Measurements from ENCODE around the gene COG8.
"Not testable (repeated sequence)": the region's sequence is repeated elsewhere in the genome, so short reads cannot be mapped to it uniquely, and the experiment has no call there.

COG8 gene

DNA sequence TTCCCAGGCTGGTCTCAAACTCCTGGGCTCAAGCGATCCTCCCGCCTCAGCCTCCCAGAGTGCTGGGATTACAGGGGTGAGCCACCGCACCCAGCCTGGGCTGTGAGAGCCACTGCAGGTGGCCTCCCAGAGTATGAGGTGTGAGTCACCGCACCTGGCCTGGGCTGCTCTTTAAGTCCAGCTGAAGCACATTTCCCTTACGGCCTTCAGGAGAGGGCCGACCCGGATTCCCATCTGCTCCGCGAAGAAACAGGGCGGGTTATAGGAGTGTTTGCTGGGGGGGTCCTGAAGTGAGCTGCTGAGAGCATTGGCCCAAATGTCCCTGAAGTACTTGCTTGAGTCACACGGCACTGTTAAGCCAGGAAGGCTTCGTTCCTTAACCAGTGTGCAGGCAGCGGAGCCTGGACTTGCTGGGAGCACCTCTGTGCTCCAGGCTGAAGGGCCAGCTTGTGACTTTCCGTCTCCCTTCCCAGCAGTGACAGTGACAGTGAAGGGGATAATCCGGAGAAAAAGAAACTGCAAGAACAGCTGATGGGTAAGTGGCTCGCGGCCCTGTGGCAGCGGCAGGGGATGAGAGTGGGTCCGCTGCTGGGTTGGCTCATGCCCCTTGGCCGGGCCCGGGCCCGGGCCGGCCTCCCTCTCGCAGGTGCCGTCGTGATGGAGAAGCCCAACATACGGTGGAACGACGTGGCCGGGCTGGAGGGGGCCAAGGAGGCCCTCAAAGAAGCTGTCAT lies 21.0 kb downstream of the COG8 start:
- no peak for DNase-seq

DNA sequence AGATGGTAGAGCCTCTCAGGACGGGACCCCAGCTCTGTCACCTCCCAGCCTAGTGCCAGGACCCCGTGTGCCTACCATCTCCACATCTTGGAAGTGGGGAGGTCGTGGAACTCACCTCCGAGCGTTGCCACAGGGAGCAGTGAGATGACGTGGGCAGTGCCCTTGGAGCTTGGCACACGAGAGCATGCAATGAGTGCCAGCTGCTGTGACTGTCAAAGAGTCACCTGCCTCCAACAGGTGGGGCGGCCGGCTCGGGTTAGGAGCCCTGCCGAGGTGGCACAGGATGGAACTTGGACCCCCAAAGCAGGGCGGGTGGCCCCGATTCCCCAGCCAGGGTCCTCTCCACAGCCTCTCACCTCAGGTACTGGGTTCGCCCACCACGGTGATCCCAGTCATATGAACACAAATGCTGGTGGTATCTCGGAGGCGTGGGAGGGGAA lies 22.7 kb downstream of the COG8 start:
- DNase-seq: no peak

DNA sequence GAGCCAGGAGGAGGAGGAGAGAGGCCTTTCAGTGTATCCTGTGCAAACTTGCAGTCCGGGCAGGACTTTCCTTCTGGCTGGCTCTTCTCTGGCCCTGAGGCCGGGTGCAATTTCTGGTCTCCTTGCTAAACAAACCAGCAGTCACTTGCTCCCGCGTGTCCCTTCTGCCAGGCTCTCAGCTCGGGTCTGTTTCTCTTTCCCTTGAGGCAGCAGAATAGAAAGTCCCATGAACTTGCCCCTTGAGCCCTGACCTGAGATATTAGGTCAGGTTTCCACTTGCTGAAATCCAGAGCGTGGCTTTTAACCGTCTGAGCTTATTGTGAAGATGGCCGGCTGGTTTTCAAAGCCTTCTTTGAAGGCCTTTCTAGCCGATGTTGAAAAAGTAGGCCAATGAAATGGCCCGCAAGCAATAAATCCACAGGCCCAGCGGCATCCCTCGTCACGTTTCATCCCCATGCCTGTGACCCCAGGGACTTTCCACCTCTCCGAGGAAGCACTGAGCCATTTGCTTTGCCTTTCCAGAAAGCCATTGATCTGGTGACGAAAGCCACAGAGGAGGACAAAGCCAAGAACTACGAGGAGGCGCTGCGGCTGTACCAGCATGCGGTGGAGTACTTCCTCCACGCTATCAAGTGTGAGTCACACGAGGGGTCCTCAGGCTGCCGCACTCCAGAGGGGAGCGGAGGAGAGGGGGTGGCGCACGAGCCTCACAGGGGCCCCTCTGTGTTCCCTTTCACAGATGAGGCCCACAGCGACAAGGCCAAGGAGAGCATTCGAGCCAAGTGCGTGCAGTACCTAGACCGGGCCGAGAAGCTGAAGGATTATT lies 23.7 kb downstream of the COG8 start:
- DNase-seq: no peak

DNA sequence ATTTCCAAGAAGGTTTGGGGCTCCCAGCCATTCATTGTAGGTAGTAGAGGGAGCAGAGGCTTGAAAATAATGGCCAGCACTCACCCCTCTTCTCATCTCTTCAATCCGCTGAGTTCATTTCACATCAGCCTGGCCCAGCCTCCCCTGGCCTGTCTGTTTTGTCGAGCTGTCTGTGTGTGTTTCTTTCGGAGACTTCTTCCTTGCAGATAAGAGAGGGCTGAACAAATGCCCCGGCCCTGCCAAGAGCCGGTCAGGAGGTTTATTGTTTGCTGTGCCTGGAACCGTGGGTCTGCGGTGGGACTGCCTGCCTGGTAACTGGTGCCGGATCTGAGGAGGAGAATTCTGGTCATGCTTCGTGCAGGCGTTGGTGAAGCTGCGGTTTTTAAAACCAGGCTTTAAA lies 24.8 kb downstream of the COG8 start:
- DNase-seq: no peak

DNA sequence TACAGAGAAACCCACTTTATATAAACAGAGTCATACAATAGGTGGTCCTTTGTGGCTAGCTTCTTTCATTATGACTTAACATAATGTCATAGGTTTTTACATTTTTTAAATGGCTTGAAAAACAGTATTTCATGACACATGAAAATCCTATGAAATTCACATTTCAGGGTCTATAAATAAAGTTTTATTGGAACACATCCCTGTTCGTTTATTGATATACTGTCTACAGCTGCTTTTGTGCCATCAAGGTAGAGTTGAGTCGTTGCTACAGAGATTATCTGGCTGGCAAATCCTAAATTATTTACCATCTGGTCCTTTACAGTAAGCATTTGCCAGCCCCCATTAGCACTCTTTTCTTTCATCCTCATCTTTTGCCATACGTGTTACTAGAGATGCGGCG lies 25.9 kb downstream of the COG8 start:
- DNase-seq: no peak

DNA sequence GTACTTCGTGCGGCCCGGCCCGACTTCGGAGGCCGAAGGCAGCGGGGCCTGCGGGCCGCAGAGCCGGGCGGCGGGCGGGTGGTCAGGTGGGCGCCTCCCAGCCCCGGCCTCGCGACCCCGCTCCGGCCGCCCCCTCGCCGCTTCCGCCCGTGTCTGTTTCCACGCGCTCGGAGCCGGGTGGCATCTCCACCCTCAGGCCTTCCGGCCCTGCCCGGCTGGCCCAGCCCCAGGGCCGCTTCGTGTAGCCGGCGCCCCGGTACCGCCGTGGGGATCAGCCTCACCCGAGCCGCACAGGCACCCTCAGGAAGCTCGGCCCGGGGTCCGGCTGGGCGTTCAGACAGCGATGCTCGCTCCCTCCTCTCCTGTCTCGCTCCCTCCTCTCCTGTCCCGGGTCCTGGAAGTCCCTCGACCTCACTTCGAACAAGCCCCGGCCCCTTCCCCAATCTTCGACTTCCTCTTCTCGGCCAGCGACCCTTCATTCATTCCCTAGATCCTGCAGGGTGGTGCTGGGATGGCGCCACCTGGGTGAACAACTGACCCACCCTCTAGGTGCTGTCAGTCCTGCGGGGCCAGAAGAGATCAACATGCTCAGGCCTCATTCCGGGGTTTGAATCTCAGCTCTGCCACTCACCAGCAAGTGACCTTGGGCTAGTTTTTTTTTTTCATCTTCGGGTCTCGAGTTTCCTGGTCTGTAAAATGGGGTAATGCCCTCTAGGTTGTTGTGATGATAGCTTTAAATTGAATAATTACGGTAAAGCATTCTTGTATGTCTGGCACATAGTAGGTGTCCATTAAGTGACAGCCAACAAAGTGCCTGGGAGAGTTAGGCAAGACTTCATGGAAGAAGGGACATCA lies 27.6 kb downstream of the COG8 start:
- DNase-seq: peak; percentile 27

DNA sequence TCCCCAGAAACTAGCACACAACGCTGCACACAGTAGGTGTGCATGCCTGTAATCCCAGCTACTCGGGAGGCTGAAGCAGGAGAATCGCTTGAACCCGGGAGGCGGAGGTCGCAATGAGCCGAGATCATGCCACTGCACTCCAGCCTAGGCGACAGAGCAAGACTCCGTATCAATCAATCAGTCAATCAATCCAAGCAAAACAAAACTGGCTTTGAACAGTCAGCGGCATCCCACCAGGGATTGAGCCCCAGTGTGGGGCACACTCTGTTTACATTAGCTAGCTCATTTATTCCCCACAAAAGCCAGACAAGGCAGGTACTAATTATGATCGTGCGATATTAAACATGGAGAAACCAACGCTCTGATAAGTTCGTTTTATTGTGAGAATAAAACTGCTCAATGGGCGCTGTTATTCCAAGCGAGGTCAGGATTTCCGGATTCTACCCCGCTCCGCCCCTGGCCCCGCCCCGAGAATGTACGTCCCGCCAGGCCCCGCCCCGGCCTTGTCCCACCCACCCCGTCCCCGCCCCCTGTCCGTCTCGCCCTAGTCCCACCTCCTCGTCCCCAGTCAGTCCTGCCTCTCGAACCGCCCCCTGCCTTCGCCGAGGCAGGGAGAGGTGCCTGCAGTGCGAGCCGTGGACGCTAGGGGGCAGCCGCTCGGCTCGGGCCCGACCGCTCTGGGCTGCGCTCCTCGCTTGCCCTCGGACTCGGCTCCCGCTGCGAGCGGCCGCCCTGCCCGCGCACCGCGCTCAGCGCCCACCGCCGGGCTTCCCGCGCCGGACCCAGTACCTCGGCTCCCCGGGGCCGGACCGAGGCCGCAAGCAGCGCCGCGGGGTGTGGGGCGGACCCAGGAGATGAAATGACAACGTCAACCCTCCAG lies 28.5 kb downstream of the COG8 start, which contains the start of gene VPS4A:
Gene VPS4A, plus strand, starts transcription at position 698 of the 880 bp plus-strand sequence. Its CDS starts 162 bp downstream, at position 860.
- peak; percentile 95 for DNase-seq

DNA sequence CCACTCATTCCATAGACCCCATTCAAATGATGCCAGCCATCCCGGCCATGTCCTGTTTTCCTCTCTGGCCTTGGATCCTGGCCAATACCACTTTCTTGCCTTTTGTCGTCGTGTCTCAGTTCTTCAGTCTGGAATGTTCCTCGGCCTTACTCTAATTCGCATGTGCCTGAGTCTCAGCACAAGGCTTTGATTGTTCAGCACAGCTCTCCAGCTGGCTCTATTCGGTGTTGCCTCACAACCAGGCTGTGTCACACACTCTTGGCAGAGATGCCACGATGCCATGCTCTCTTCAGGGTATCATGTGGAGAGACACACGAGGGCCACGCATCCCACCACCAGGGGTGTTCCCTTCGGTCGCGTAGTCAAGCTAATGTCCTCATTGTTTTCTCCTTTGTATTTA lies 30.0 kb downstream of the COG8 start:
- no peak for DNase-seq

DNA sequence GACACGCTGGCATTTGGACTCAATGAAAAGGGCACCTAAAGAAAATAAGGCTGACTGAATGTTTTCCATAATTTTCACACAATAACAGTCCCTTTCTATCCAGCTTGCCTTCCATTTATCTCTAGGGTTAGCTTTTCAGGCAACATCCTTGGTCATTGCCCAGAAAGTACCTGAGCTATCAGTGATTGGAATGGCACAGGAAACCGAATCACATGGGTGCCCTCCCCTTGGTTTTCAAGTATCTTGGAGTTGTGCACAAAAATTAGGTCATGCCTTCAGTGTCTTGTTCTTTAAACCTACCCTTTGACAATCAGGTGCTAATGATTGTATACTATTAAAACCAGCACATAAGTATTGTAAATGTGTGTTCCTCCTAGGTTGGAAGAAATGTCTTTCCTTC lies 31.5 kb downstream of the COG8 start:
- DNase-seq: no peak

DNA sequence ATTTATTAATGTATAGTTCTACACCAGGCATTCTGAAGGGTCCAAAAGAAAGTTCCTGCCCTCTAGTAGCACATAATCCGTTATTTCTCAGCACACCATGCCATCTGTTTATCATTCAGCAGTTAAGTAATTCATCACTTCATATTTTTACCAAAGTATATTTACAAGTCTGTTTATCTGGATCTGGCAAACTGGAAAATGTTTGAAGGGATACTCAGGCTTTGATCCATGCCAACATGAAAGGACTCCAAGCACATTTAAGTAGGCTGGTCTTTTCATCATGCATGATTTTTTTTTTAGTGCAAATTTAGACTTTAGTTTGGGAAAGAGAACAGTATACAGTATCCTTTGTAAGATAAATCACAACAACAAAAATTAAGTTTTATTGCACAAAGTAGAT lies 32.3 kb downstream of the COG8 start:
- DNase-seq: no peak

DNA sequence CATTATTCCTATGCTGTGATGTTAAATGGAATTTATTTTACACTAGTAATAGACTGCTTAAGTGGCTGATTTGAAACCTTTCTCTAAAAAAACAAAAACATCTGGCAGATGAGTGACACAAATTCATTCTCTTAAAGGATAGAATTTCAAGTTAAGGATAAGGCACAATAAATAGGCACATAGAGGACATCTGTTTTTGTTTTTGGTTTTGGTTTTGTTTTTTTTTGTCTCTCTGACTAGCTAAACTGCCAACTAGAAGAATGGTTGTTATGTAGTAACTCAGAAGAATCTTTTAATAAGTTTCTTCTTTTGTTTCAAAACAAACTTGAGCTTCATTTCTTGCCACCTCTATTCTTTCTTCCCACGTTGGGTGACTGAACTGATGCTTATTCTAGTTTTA lies 33.3 kb downstream of the COG8 start:
- DNase-seq: no peak

DNA sequence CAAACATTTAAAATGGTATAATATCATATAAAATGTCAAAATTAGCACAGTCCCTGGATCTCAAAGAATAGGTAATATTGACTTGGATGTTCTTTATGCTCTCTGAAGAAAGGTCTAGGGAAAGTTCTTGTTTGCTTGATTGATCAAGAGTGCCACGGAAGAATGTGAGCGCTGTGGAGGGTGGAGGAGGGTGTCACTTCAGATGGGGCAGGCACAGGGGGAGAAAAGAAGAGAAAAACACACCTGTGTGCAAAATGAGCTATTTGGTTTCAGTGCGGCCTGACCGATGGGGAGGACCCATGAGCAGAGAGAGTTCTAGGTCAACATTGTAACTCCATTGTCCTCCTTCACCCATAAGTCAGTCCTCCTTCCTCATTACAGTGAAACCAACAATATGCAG lies 37.1 kb downstream of the COG8 start:
- DNase-seq: no peak

DNA sequence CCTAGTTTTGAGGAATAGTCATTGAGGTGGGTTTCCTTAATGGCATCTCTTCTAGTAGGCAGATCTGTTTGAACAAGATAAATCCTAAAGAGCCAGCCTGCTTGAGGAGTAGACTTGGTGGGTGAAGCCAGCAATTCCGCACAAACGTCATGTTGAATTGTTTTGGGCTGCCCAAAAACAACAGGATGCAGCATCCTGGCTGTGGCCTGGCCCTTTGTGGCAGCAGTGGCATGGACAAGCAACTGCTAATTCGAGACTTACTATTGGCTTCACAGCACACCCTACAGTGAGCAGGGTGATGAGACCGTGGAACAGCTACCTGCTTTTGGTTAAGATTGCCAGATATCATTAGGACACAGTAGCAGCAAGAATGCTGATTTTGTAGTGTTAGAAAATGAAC lies 37.5 kb downstream of the COG8 start:
- DNase-seq: no peak

DNA sequence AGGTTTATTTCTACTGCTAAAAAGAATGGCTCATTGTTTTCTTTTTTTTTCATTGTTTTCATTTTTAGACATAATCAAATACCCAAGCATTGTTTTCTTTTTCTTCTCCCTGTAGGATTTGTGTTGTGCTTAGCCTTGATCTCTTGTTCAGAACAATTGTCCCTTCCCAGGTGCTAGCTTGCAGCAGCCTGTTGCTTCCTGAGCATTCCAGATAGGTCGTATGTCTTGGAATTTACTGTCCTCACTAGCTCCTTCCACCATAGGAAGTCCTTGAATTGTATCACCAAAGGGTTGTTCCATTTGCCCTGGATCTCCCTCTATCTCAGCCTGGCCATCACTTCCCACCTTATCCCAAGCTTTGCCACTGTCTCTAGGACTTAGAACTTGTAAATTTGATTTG lies 38.2 kb downstream of the COG8 start:
- no peak for DNase-seq

DNA sequence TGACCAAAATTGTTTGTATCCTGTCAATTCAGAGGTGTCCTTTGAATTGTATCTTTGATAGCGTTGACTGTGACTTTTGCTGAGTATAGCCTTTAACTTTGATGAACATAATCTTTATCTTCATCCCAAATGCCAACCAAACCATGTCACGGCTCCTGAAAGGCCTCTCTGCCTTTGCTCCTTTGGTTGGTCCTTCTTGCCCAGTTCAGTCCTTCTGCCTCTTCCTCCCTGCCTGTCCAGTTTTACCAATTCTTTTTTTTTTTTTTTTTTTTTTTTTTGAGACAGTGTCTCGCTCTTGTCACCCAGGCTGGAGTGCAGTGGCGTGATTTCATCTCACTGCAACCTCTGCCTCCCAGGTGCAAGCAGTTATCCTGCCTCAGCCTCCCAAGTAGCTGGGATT lies 41.1 kb downstream of the COG8 start:
- DNase-seq: no peak

DNA sequence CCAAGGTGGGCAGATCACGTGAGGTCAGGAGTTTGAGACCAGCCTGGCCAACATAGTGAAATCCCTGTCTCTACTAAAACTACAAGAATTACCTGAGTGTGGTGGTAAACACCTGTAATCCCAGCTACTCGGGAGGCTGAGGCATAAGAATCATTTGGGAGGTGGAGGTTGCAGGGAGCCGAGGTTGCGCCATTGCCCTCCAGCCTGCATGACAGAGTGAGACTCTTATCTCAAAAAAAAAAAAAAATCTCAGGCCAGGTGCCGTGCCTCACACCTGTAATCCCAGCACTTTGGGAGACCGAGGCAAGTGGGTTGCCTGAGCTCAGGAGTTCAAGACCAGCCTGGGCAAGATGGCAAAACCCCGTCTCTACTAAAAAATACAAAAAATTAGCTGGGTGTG lies 42.6 kb downstream of the COG8 start:
- DNase-seq: not testable (repeated sequence)

DNA sequence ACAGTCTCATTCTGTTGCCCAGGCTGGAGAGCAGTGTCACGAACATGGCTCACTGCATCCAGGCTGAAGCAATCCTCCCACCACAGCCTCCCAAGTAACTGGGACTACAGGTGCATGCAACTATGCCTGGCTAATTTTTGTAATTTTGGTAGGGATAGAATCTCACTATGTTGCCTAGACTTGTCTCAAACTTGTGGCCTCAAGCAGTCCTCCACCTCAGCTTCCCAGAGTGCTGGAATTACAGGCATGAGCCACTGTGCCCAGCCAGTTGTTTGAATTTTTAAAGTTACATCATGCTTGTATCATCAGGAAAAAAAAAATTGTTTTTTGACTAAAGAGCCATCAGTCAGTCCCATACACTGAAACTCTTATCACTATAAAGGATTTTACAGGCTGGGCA lies 45.3 kb downstream of the COG8 start:
- no peak for DNase-seq

DNA sequence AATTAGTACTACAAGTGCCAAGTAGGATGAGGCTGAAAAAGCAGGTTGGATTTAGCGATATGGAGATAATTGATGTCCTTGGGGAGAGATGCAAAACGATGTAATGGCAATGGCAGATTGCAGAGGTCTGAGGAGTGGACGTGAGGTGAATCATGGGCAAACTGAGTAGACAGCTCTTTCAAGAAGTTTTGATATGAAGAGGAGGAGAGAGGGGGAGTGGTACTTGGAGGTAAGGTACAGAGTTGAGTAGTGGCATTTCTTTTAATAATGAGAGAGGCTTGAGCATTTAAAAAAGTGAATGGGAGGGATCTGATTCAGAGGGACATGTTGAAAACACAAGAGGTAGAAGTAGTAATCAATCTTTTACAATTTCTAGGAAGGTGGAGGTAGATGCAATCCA lies 46.0 kb downstream of the COG8 start:
- no peak for DNase-seq

DNA sequence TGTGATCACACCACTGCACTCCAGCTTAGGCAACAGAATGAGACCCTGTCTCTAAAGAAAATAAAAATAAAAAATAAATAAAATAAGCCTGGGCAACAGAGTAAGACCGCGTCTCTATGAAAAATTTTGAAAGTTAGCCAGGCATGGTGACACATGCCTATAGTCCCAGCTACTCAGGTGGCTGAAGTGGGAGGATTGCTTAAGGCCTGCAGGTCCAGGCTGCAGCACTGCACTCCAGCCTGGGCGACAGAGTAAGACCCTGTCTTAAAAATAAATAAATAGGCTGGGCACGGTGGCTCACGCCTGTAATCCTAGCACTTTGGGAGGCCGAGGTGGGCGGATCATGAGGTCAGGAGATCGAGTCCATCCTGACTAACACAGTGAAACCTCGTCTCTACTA lies 47.7 kb downstream of the COG8 start:
- not testable (repeated sequence) for DNase-seq

DNA sequence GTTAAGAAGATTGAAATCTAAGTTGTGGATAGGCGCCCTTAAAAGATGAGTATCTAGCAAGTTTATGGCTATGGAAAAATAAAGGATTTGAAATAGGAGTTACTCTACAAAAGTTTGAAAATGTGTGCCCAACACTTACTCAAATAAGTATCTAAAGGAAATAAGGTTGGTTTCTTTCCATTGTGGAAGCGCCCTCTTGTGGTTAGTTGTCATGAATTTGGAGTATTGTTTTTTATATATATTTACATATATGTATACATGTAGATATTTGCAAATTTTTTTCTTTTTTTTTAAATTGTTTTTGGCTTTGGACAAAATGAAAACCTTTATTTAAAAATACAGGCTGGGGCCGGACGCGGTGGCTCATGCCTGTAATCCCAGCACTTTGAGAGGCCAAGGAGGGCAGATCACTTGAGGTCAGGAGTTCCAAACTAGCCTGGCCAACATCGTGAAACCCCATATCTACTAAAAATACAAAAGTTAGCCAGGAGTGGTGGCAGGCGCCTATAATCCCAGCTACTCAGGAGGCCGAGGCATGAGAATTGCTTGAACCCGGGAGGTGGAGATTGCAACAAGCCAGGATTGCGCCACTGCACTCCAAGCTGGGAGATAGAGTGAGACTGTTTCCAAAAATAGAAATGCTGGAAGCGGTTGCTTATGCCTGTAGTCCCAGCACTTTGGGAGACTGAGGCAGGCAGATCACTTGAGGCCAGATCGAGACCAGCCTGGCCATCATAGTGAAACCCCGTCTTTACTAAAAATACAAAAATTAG lies 52.2 kb downstream of the COG8 start:
- DNase-seq: peak; percentile 3

DNA sequence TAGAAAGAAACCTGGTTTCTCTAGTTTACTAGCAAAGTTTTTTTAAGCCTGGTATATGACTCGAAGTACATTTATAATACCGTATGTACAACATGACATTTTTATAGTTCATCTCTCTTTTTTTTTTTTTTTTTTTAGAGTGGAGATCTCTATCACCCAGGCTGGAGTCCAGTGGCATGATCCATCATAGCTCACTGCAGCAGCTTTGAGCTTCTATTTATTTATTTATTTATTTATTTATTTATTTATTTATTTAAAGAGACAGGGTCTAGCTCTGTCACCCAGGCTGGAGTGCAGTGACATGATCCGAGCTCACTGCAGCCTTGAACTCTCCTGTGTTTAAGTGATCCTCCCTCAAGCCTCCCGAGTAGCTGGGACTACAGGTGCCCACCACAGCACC lies 54.1 kb downstream of the COG8 start:
- DNase-seq: no peak
